Suprapubic skin (tissue), 4 donors: ENCODE data around the gene TBC1D24. TPM values are rescaled to one million over a fixed set of nuclear protein-coding genes. Genes with fewer than 3 reads are reported as not detected.
"Not testable (repeated sequence)": the region's sequence is repeated elsewhere in the genome, so short reads cannot be mapped to it uniquely, and the experiment has no call there.

Source experiments
- DNase-seq, 2 donors: peaks; one replicate each; pipeline ENCODE4 v3.0.0-alpha.2; 2019; ENCODE audit warnings: low spot score in 2 of 2
- H3K27ac ChIP-seq: fragments of 200-600 bp; sonication (generic); one replicate; pipeline ENCODE4 v1.5.1; 2019
- H3K27me3 ChIP-seq: fragments of 200-600 bp; sonication (generic); one replicate; pipeline ENCODE4 v1.5.1; 2019
- H3K36me3 ChIP-seq: fragments of 200-600 bp; sonication (generic); one replicate; pipeline ENCODE4 v1.5.1; 2019
- H3K4me1 ChIP-seq: fragments of 200-600 bp; sonication (generic); one replicate; pipeline ENCODE4 v1.5.1; 2019
- H3K4me3 ChIP-seq: fragments of 200-600 bp; sonication (generic); one replicate; pipeline ENCODE4 v1.5.1; 2019; ENCODE audit warnings: mild to moderate bottlenecking
- H3K9me3 ChIP-seq: fragments of 200-600 bp; sonication (generic); one replicate; pipeline ENCODE4 v1.5.1; 2019
- WGBS: methylation state at CpG from one replicate; pipeline ENCODE4 v1.1.5; 2018; 5-methylcytosine and 5-hydroxymethylcytosine counted together
- total RNA-seq, 4 donors: library from RNA; depleted of rRNA; stranded (reverse); fragments of >200 nt; gene quantifications; one replicate each; pipeline ENCODE4 v1.1.0, GENCODE V29; 2016
- TF ChIP-seq, protein P1 (sequence below), 2 donors: fragments of 200-600 bp in 1 of 2; fragments of 450-650 bp in 1 of 2; sonication (generic) in 1 of 2; IDR thresholded peaks; one replicate each; pipeline ENCODE4 v1.5.1; 2016 to 2019; ENCODE audit warnings: antibody characterized with exemption in 2 of 2, mild to moderate bottlenecking in 1 of 2, moderate library complexity in 1 of 2

TBC1D24 gene
- total RNA-seq, 4 donors from 2014 or later, result 10.8 to 23.6 (median 16.5) TPM

DNA sequence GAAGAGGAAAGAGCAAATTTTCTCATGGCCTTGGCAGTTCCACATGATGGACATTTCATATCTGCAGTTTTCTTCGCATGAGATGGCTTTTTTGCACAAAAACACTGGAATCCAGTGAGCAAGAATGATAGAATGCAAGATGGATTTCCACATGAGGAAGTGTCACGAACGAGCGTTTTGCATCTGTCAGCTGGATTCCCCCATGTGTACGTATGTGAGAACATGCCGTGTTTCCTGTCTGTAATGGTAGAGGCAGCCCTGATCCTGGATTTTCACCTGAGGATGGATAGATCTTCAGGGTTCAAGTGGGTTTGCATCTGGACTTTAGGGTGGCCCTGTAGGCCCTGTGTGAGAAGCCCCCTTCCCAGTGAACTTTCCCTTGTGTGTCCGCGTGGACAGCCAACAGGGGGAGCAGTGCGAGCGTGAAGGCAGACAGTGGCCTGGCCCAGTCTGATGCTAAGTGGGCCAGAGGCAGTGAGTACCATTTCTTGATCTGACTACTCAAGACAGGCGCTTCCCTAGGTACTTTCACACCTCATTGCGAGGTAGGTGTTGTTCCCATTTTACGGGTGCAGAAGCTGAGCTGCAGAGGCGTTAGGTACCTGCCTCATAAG, 65.0 kb downstream of the TBC1D24 start:
- H3K27ac ChIP-seq, H3K27me3 ChIP-seq, DNase-seq, H3K9me3 ChIP-seq, H3K4me3 ChIP-seq, H3K36me3 ChIP-seq: not testable (repeated sequence)
- H3K4me1 ChIP-seq, result peaks cover 49% of the 10 kb centered on the region
- TF ChIP-seq, protein P1, sequence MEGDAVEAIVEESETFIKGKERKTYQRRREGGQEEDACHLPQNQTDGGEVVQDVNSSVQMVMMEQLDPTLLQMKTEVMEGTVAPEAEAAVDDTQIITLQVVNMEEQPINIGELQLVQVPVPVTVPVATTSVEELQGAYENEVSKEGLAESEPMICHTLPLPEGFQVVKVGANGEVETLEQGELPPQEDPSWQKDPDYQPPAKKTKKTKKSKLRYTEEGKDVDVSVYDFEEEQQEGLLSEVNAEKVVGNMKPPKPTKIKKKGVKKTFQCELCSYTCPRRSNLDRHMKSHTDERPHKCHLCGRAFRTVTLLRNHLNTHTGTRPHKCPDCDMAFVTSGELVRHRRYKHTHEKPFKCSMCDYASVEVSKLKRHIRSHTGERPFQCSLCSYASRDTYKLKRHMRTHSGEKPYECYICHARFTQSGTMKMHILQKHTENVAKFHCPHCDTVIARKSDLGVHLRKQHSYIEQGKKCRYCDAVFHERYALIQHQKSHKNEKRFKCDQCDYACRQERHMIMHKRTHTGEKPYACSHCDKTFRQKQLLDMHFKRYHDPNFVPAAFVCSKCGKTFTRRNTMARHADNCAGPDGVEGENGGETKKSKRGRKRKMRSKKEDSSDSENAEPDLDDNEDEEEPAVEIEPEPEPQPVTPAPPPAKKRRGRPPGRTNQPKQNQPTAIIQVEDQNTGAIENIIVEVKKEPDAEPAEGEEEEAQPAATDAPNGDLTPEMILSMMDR (IDR thresholded peaks at IDR 0.05), result peak in 1 of 2 donors; percentile 31
- WGBS, result 49% methylated on average over 6 of the region's 14 CpGs

DNA sequence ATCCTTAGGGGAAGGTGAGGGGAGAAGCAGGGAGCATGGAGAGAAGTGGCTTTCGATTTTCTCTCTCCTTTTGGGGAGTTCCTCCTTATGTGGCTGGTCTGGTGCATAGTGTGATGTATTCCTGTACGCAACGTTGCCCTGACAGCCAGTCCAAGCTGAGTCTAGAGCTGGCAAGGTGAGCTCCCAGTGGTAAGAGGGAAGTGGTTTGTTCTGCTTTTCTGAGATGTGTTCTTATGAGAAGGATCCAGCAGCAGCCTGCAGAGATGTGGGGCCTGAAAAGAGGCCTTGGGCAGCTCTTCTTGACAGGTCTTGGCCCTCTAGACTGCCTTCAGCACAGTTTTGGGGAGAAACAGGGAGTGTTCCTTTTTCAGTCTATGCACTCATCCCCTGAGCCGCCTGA, 66.0 kb downstream of the TBC1D24 start:
- H3K27me3 ChIP-seq, H3K36me3 ChIP-seq, DNase-seq, H3K9me3 ChIP-seq, H3K4me3 ChIP-seq, H3K27ac ChIP-seq: not testable (repeated sequence)
- peaks cover 47% of the 10 kb centered on the region for H3K4me1 ChIP-seq
- 73% methylated on average over 4 of the region's 4 CpGs for WGBS

DNA sequence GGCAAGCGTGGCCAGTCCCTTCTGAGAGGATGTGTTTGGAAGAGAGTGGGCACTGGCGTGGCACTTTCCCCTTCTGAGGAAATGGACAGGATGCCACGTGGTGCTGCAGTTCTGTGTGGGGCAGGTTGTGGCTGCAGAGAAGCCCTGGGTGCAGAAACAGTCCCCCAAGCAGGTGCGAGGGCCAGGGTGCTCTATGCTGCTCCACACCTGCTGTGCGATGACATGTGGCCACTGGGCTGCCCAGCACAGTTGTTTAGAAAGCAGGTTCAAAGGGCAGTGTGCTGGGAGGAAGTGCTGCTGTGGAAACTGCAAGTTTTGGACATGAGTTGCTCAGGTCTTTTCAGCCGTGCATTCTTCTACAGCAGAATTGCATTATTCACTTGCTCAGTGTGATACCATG, 66.5 kb downstream of the TBC1D24 start:
- not testable (repeated sequence) for DNase-seq, H3K4me3 ChIP-seq, H3K36me3 ChIP-seq, H3K9me3 ChIP-seq, H3K27ac ChIP-seq, H3K27me3 ChIP-seq
- peaks cover 47% of the 10 kb centered on the region for H3K4me1 ChIP-seq
- WGBS, result 56% methylated on average over 5 of the region's 6 CpGs

DNA sequence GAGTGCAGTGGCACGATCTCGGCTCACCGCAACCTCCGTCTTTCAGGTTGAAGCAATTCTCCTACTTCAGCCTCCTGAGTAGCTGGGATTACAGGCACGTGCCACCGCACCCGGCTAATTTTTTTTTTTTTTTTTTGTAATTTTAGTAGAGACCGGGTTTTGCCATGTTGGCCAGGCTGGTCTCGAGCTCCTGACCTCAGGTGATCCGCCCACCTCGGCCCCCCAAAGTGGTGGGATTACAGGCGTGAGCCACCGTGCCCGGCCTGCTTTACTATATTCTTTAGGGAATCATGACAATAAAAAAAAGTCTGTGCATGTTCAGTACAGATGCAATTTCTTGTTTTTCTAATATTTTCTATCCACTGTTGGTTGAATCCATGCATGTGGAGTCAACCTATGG, 68.8 kb downstream of the TBC1D24 start:
- H3K4me1 ChIP-seq, result peaks cover 37% of the 10 kb centered on the region
- not testable (repeated sequence) for H3K4me3 ChIP-seq, H3K36me3 ChIP-seq, H3K27me3 ChIP-seq, H3K9me3 ChIP-seq, H3K27ac ChIP-seq, DNase-seq
- WGBS, result 90% methylated on average over 14 of the region's 14 CpGs

DNA sequence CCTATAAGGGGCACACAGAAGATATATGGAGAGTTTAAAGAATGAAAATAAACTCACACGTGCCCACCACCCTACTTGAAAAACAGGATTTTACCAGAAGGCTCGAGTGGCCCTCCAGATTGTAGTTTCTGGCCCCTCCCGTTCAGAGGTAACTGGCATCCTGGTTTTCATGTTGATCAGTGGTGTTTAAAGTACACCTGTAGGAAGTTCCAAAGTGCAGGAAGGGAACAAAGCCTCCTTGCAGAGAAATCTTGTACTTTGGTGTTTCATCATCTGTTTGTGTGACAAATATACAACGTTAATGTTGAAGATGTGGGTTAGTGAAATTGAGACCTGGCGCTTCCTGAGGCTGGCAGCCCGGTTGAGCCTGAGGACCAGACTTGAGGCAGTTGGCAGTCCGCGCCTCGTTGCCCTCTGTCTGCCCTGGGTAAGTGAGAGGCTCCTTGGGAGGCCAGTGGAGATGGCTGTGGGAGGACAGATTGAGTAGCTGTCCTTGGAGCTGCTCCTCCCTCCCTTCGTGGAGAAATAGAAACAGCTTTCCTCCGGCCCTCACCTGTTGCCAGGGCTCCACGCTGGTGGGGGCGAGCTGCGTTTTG, 75.5 kb downstream of the TBC1D24 start:
- WGBS, result 29% methylated on average over 1 of the region's 14 CpGs

DNA sequence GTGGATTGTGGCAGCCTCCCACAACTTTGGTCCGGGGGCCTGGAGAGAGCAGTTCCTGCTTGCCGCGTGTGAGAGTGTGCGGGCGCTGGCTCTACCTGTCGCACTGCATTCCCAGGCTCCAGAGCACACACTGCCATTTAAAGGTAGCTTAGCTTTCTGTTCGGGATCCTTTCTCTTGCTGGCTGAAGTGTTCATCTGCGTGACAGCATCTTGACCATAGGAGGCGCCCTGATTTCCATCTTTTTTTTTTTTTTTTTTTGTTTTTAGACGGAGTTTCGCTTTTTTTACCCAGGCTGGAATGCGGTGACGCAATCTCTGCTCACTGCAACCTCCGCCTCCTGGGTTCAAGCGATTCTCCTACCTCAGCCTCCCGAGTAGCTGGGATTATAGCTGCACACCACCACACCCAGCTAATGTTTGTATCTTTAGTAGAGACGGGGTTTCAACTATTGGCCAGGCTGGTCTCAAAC, 76.5 kb downstream of the TBC1D24 start:
- not testable (repeated sequence) for H3K9me3 ChIP-seq, H3K36me3 ChIP-seq, H3K27me3 ChIP-seq, H3K4me3 ChIP-seq, H3K4me1 ChIP-seq, H3K27ac ChIP-seq
- DNase-seq, result peak in 1 of 2 donors; percentile 18
- 44% methylated on average over 16 of the region's 17 CpGs for WGBS

More for the DNA sequence above, 75.5 kb downstream of the TBC1D24 start:
- H3K9me3 ChIP-seq, H3K27ac ChIP-seq, DNase-seq, H3K36me3 ChIP-seq, H3K27me3 ChIP-seq, H3K4me3 ChIP-seq: not testable (repeated sequence)
- H3K4me1 ChIP-seq, result peaks cover 11% of the 10 kb centered on the region

DNA sequence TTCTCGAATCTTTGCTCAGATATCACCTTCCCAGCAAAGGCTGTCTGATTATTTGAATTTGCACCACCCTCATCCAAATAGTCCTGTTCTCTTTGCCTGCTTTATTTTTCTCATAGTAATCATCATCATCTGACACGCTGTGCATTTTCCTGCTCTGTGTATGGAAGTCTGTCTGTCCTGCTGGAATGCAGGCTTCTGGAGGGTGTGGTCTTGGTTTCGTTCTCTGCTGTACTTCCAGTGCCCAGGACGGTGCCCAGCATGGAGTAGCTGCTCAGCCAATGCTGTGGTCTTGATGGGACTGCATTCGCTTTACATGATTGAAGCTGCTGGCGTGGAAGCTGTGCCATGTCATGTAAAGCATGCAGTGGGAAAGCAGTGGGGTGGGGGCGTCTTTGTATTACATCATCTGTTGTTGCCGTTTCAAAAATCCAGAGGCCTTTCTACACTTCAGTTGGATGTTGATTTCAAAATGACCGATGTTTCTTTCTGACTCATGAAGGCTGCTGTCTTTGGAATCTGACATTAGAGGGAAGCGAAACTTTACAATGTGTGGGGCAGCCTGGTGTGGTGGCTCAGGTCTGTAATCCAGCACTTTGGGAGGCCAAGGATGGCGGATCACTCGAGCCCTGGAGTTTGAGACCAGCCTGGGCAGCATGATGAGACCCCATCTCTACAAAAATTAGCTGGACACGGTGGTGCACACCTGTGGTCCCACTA, 79.9 kb downstream of the TBC1D24 start:
- H3K27me3 ChIP-seq, H3K27ac ChIP-seq, DNase-seq, H3K4me1 ChIP-seq, H3K9me3 ChIP-seq, H3K36me3 ChIP-seq, H3K4me3 ChIP-seq: not testable (repeated sequence)
- no CpG with 5 or more reads among the region's 13 CpGs for WGBS

Other genes starting within 250 kb of the TBC1D24 start
- 10 to 100 TPM; 17.0 to 72.6 (median 42.8) TPM for gene DNASE1L2, start 238.7 kb upstream of the TBC1D24 start, total RNA-seq
- 10 to 100 TPM; 28.4 to 65.3 (median 47.2) TPM for gene ECI1, start 223.5 kb upstream of the TBC1D24 start, total RNA-seq
- 100 to 1,000 TPM; 119 to 151 (median 146) TPM for gene RNPS1, start 207.0 kb upstream of the TBC1D24 start, total RNA-seq
- gene ABCA3, start 134.4 kb upstream of the TBC1D24 start, total RNA-seq, result 10 to 100 TPM in 2 of 4 donors, 1 to 10 TPM in 2; 6.8 to 17.9 (median 11.0) TPM
- gene CCNF, start 45.7 kb upstream of the TBC1D24 start, total RNA-seq, result 10 to 100 TPM in 2 of 4 donors, 1 to 10 TPM in 2; 6.8 to 12.4 (median 10.1) TPM
- 1 to 10 TPM in 3 of 4 donors, not detected in 1; 1.4 to 2.2 (median 1.6) TPM for gene TEDC2, start 15.0 kb upstream of the TBC1D24 start, total RNA-seq
- not detected for gene NTN3, start 3.8 kb upstream of the TBC1D24 start, total RNA-seq
- 100 to 1,000 TPM; 103 to 147 (median 120) TPM for gene ATP6V0C, start 38.8 kb downstream of the TBC1D24 start, total RNA-seq
- 10 to 100 TPM; 27.0 to 42.7 (median 38.0) TPM for gene AMDHD2, start 45.2 kb downstream of the TBC1D24 start, total RNA-seq
- 1 to 10 TPM in 2 of 4 donors, under 1 TPM in 1, not detected in 1; 0.34 to 3.9 (median 3.5) TPM for gene CEMP1, start 56.3 kb downstream of the TBC1D24 start, total RNA-seq
- gene PDPK1, start 62.9 kb downstream of the TBC1D24 start, total RNA-seq, result 10 to 100 TPM; 31.6 to 49.8 (median 47.8) TPM
- 10 to 100 TPM; 46.3 to 84.4 (median 53.0) TPM for gene KCTD5, start 207.4 kb downstream of the TBC1D24 start, total RNA-seq
- 1 to 10 TPM; 1.6 to 9.5 (median 5.6) TPM for gene PRSS27, start 245.1 kb downstream of the TBC1D24 start, total RNA-seq